K562 (cell line): ENCODE results near the gene A2ML1. TPM values are rescaled to one million over a fixed set of nuclear protein-coding genes. Genes with fewer than 3 reads are reported as not detected.

Experiments used
- ATAC-seq: fragments of 200-7000 bp; cut with Tn5 transposase; 3 replicates; pipeline ENCODE4 v1.9.1; 2020; ENCODE audit warnings: moderate library complexity
- BruUV-seq: library from RNA; stranded (reverse); fragments of 400-500 nt; replicated peaks from 2 replicates; lab custom pipeline; 2021; lab: Mats Ljungman, UMichigan
- CTCF ChIA-PET: fragments of 300-600 bp; formaldehyde crosslinking; extraction: SDS; loops from one replicate; lab custom pipeline; 2021; ENCODE audit warnings: low intra/inter-chr PET ratio; lab: Yijun Ruan, JAX
- POLR2A ChIA-PET: fragments of 300-600, 350-650 bp; sonication (Branson Sonifier 250); formaldehyde crosslinking; extraction: SDS; loops from one replicate; lab custom pipeline; 2021; ENCODE audit warnings: antibody characterized with exemption, inconsistent platforms; lab: Yijun Ruan, JAX
- DNase-seq, 4 experiments: peaks; one replicate each; pipeline versions ENCODE4 v3.0.0 to v3.0.0-alpha.2; 2011 to 2018; ENCODE audit warnings: low spot score in 3 of 4, mixed read lengths in 3 of 4; ENCODE audit errors: extremely low read depth in 1 of 4
- FAIRE-seq: peaks from 2 replicates; lab custom pipeline; 2011; peaks lifted over from hg19 to GRCh38; lab: Jason Lieb, UNC
- H2AFZ ChIP-seq: 2 replicates; pipeline ENCODE4 v1.6.0; 2011; ENCODE audit warnings: low read depth, low read length, control low read depth, inconsistent platforms
- H3K27ac ChIP-seq: fragments of 200-600 bp; 3 replicates; pipeline ENCODE4 v1.8.0; 2011; ENCODE audit warnings: low read depth, mild to moderate bottlenecking, control low read depth, inconsistent platforms, low read length, moderate library complexity, mixed read lengths; ENCODE audit errors: extremely low read depth
- H3K27me3 ChIP-seq, 2 experiments: fragments of 300-600 bp in 1 of 2; 2 replicates in 1 of 2; 3 replicates in 1 of 2; pipeline versions ENCODE4 v1.6.0 to v1.8.0; 2011; ENCODE audit warnings: inconsistent platforms in 2 of 2, low read length in 2 of 2, mild to moderate bottlenecking in 1 of 2, mixed read lengths in 1 of 2, moderate library complexity in 1 of 2; ENCODE audit not compliant: control insufficient read depth in 2 of 2, insufficient read depth in 2 of 2
- H3K36me3 ChIP-seq: fragments of 300-600 bp; 3 replicates; pipeline ENCODE4 v1.8.0; 2011; ENCODE audit warnings: mild to moderate bottlenecking, low read length, inconsistent platforms; ENCODE audit not compliant: control insufficient read depth, insufficient read depth
- H3K4me1 ChIP-seq, 2 experiments: fragments of 200-600 bp in 1 of 2; replicated peaks in 1 of 2; 2 replicates in 1 of 2; 3 replicates in 1 of 2; pipeline versions ENCODE4 v1.5.1 to v1.8.0; 2011; ENCODE audit warnings: inconsistent platforms in 2 of 2, low read length in 2 of 2, mild to moderate bottlenecking in 1 of 2, mixed read lengths in 1 of 2, moderate library complexity in 1 of 2; ENCODE audit not compliant: control insufficient read depth in 2 of 2, insufficient read depth in 2 of 2
- H3K4me2 ChIP-seq: 2 replicates; pipeline ENCODE4 v1.6.1; 2011; ENCODE audit warnings: low read length, control low read depth, inconsistent platforms, mixed read lengths; ENCODE audit not compliant: insufficient read depth
- H3K4me3 ChIP-seq: fragments of 200-600 bp; sonication (generic), shearing (Covaris generic); 2 replicates; pipeline ENCODE4 v1.5.1; 2016; ENCODE audit warnings: control low read depth, inconsistent platforms
- H3K79me2 ChIP-seq: fragments of 200-600 bp; 3 replicates; pipeline ENCODE4 v1.8.0; 2011; ENCODE audit warnings: low read length, inconsistent platforms; ENCODE audit not compliant: control insufficient read depth, insufficient read depth
- H3K9ac ChIP-seq, 2 experiments: 2 replicates each; pipeline versions ENCODE4 v1.6.0 to v1.6.1; 2011; ENCODE audit warnings: low read depth in 2 of 2, low read length in 2 of 2, control low read depth in 1 of 2, inconsistent platforms in 1 of 2, mild to moderate bottlenecking in 1 of 2, mixed read lengths in 1 of 2; ENCODE audit not compliant: insufficient read depth in 1 of 2
- H3K9me1 ChIP-seq: one replicate; pipeline ENCODE4 v1.6.0; 2011; ENCODE audit warnings: inconsistent platforms, mild to moderate bottlenecking, low read length, moderate library complexity; ENCODE audit not compliant: control insufficient read depth, insufficient read depth
- H3K9me3 ChIP-seq: replicated peaks from 2 replicates; pipeline ENCODE4 v1.5.1; 2011; ENCODE audit warnings: low read depth, low read length, inconsistent platforms; ENCODE audit not compliant: control insufficient read depth, insufficient read depth
- H4K20me1 ChIP-seq: replicated peaks from 2 replicates; pipeline ENCODE4 v1.6.1; 2011; ENCODE audit warnings: low read length, inconsistent platforms, mixed read lengths; ENCODE audit not compliant: control insufficient read depth, insufficient read depth
- ARID2 ChIP-seq: fragments of 450-650 bp; IDR thresholded peaks from 2 replicates; pipeline ENCODE4 v1.6.1; 2017; ENCODE audit warnings: antibody characterized with exemption, mild to moderate bottlenecking
- KDM5B ChIP-seq: fragments of 200-600 bp; sonication (generic); IDR thresholded peaks from 2 replicates; pipeline ENCODE4 v1.6.1; 2012; ENCODE audit warnings: low read depth, mild to moderate bottlenecking, moderate library complexity, low read length, control low read depth, inconsistent platforms; ENCODE audit not compliant: insufficient replicate concordance
- MAZ ChIP-seq, 2 experiments: fragments of 450-650 bp in 1 of 2; sonication (generic) in 1 of 2; formaldehyde crosslinking; IDR thresholded peaks in 1 of 2; conservative IDR thresholded peaks in 1 of 2; 2 replicates each; pipeline versions ENCODE4 v1.4.0 to v1.5.0; 2020; ENCODE audit warnings: mild to moderate bottlenecking in 1 of 2, missing genetic modification reagents in 1 of 2
- RAD21 ChIP-seq, 2 experiments: fragments of 250-450 bp in 1 of 2; fragments of 450-650 bp in 1 of 2; sonication (Bioruptor Pico) in 1 of 2; formaldehyde crosslinking in 1 of 2; IDR thresholded peaks in 1 of 2; conservative IDR thresholded peaks in 1 of 2; 2 replicates each; pipeline versions ENCODE4 v1.4.0 to v1.8.0; 2020 to 2022; ENCODE audit warnings: mild to moderate bottlenecking in 2 of 2, moderate library complexity in 1 of 2
- SMC3 ChIP-seq: conservative IDR thresholded peaks from 2 replicates; pipeline ENCODE4 v1.6.1; 2011; ENCODE audit warnings: low read depth, low read length, improper control_type of control experiment; ENCODE audit not compliant: insufficient read depth
- WGBS: fragments of 100-300 bp; shearing (Covaris generic); methylation state at CpG from one replicate; pipeline ENCODE4 v1.1.6; 2016; ENCODE audit warnings: low coverage, mixed read lengths; ENCODE audit not compliant: insufficient coverage; ENCODE audit errors: missing lambda C conversion rate; 5-methylcytosine and 5-hydroxymethylcytosine counted together
- in situ Hi-C: fragments of 300-500 bp; cut with MboI; formaldehyde crosslinking; loops from 4 replicates; pipeline ENCODE4 v1.15.0; 2018; ENCODE audit warnings: inconsistent platforms, mixed read lengths
- intact Hi-C: fragments of 100-400 bp; cut with micrococcal nuclease; formaldehyde crosslinking; loops from 2 replicates; pipeline ENCODE4 v1.14.2; 2022
- polyA plus RNA-seq, 8 experiments: library from polyadenylated mRNA; depleted of rRNA in 4 of 8; stranded (reverse) in 5 of 8; unstranded in 3 of 8; fragments of >200 nt; fragmentation: Nextera tagmentation in 2 of 8; fragmentation: Illumina TruSeq in 1 of 8; extraction: Ambion mirVana in 2 of 8; extraction: Trizol in 1 of 8; gene quantifications; 2 replicates each; pipeline versions ENCODE4 v1.2.1 to v1.2.3, GENCODE V29; 2011 to 2014; ENCODE audit warnings: inconsistent platforms in 1 of 8, missing spikeins in 1 of 8
- total RNA-seq, 7 experiments: library from RNA; depleted of rRNA in 6 of 7; stranded (reverse); fragments of >200 nt in 6 of 7; fragmentation: Illumina TruSeq in 2 of 7; extraction: Trizol in 2 of 7; gene quantifications; 2 replicates each; pipeline versions ENCODE4 v1.2.1 to v1.2.3, GENCODE V29; 2011 to 2021; ENCODE audit warnings: low replicate concordance in 1 of 7
- TF ChIP-seq, protein P1 (sequence below), 2 experiments: fragments of 450-650 bp; formaldehyde crosslinking in 1 of 2; IDR thresholded peaks; 2 replicates each; pipeline versions ENCODE4 v1.4.0 to v1.6.1; 2014 to 2020; ENCODE audit warnings: mild to moderate bottlenecking in 2 of 2, borderline replicate concordance in 1 of 2, low read depth in 1 of 2
- TF ChIP-seq, protein P2 (sequence below), 3 experiments: IDR thresholded peaks in 2 of 3; conservative IDR thresholded peaks in 1 of 3; 2 replicates each; pipeline ENCODE4 v1.5.1; 2011 to 2012; ENCODE audit warnings: low read length in 3 of 3, mild to moderate bottlenecking in 3 of 3, control low read depth in 2 of 3, improper control_type of control experiment in 1 of 3, inconsistent platforms in 1 of 3, low read depth in 1 of 3, mixed read lengths in 1 of 3, moderate library complexity in 1 of 3; ENCODE audit not compliant: insufficient read depth in 2 of 3

A2ML1 gene
- total and polyA plus RNA-seq, 9 of the 15 experiments (the other 6 are each of a cell fraction or from before 2014, with no cell fraction given), result 0.04 to 0.47 (median 0.13) TPM

- no peak overlapping the region for H3K9ac ChIP-seq
- H4K20me1 ChIP-seq, result no peaks in the 10 kb centered on the region
- H3K9me3 ChIP-seq, result no peaks in the 10 kb centered on the region
- H2AFZ ChIP-seq, result peak overlapping the region; percentile 78
- FAIRE-seq (peak; percentile 82), DNase-seq (peak; percentile 24 to 68 (median 48)), ATAC-seq (peak; percentile 88)
- no peaks in the 10 kb centered on the region for H3K36me3 ChIP-seq
- no peak overlapping the region for H3K4me2 ChIP-seq
- BruUV-seq, result no TSS peak
- ChIA-PET CTCF (interaction anchor here (0.6 kb wide), 1 partner anchor 122 kb away, joined by 4 read pairs; no protein-coding TSS in a partner anchor), POLR2A (no interaction called here)
- no peaks in the 10 kb centered on the region for H3K9me1 ChIP-seq
- no peak overlapping the region for H3K4me3 ChIP-seq
- H3K27me3 ChIP-seq, result no peaks in the 10 kb centered on the region
- in situ Hi-C loops, result loop anchor here (5.0 kb wide), 1 partner anchor 141 kb away; no protein-coding TSS in a partner anchor
- peaks cover 10 to 15% of the 10 kb centered on the region in 2 experiments; a peak in 4 of 5 replicates for H3K4me1 ChIP-seq
- WGBS, result 26% methylated on average over 7 of the region's 8 CpGs
- no peaks in the 10 kb centered on the region for H3K79me2 ChIP-seq
- no peak overlapping the region for H3K27ac ChIP-seq
- intact Hi-C loops, result loop anchor here (1.0 to 10.0 kb wide), 4 partner anchors 43 to 279 kb away; no protein-coding TSS in a partner anchor
- peak; percentile 60; the same call in 1 of the 2 replicates for TF ChIP-seq ARID2
- TF ChIP-seq KDM5B, result no peak
- TF ChIP-seq, protein P1, sequence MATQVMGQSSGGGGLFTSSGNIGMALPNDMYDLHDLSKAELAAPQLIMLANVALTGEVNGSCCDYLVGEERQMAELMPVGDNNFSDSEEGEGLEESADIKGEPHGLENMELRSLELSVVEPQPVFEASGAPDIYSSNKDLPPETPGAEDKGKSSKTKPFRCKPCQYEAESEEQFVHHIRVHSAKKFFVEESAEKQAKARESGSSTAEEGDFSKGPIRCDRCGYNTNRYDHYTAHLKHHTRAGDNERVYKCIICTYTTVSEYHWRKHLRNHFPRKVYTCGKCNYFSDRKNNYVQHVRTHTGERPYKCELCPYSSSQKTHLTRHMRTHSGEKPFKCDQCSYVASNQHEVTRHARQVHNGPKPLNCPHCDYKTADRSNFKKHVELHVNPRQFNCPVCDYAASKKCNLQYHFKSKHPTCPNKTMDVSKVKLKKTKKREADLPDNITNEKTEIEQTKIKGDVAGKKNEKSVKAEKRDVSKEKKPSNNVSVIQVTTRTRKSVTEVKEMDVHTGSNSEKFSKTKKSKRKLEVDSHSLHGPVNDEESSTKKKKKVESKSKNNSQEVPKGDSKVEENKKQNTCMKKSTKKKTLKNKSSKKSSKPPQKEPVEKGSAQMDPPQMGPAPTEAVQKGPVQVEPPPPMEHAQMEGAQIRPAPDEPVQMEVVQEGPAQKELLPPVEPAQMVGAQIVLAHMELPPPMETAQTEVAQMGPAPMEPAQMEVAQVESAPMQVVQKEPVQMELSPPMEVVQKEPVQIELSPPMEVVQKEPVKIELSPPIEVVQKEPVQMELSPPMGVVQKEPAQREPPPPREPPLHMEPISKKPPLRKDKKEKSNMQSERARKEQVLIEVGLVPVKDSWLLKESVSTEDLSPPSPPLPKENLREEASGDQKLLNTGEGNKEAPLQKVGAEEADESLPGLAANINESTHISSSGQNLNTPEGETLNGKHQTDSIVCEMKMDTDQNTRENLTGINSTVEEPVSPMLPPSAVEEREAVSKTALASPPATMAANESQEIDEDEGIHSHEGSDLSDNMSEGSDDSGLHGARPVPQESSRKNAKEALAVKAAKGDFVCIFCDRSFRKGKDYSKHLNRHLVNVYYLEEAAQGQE (IDR thresholded peaks at IDR 0.05; ENCODE audit: borderline replicate concordance), result peak; percentile 78
- TF ChIP-seq, protein P1 (CRISPR knock-in tag; IDR thresholded peaks at IDR 0.05; ENCODE audit: low read depth), result no peak
- peak in 1 of 2 experiments; percentile 49; a peak in 1 of 4 replicates for TF ChIP-seq MAZ (CRISPR knock-in tag; conservative IDR thresholded peaks at IDR 0.05 in 1 of 2, IDR thresholded peaks at IDR 0.05 in 1 of 2)
- TF ChIP-seq, protein P2, sequence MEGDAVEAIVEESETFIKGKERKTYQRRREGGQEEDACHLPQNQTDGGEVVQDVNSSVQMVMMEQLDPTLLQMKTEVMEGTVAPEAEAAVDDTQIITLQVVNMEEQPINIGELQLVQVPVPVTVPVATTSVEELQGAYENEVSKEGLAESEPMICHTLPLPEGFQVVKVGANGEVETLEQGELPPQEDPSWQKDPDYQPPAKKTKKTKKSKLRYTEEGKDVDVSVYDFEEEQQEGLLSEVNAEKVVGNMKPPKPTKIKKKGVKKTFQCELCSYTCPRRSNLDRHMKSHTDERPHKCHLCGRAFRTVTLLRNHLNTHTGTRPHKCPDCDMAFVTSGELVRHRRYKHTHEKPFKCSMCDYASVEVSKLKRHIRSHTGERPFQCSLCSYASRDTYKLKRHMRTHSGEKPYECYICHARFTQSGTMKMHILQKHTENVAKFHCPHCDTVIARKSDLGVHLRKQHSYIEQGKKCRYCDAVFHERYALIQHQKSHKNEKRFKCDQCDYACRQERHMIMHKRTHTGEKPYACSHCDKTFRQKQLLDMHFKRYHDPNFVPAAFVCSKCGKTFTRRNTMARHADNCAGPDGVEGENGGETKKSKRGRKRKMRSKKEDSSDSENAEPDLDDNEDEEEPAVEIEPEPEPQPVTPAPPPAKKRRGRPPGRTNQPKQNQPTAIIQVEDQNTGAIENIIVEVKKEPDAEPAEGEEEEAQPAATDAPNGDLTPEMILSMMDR (IDR thresholded peaks at IDR 0.05 in 2 of 3, conservative IDR thresholded peaks at IDR 0.05 in 1 of 3; ENCODE audit: insufficient read depth in 2 of 3, low read depth in 1 of 3, low read length in 3 of 3), result peak; percentile 79 to 81 (median 79)
- TF ChIP-seq RAD21 (CRISPR knock-in tag; conservative IDR thresholded peaks at IDR 0.05 in 1 of 2, IDR thresholded peaks at IDR 0.05 in 1 of 2), result peak; percentile 66 to 87
- peak; percentile 66; the same call in 1 of the 2 replicates for TF ChIP-seq SMC3
Observed at GRCh38 chr12:8823565-8824300, 1.3 kb downstream of the A2ML1 start.
